HPDE6-E6E7 (cell line): Measurements from ENCODE around the gene LSM4.
"Not testable (repeated sequence)": the region's sequence is repeated elsewhere in the genome, so short reads cannot be mapped to it uniquely, and the experiment has no call there.

Experiments
- DNase-seq: peaks from one replicate; pipeline ENCODE4 v3.0.0; 2011; ENCODE audit warnings: missing footprints; ENCODE audit errors: extremely low spot score

The LSM4 gene

DNA sequence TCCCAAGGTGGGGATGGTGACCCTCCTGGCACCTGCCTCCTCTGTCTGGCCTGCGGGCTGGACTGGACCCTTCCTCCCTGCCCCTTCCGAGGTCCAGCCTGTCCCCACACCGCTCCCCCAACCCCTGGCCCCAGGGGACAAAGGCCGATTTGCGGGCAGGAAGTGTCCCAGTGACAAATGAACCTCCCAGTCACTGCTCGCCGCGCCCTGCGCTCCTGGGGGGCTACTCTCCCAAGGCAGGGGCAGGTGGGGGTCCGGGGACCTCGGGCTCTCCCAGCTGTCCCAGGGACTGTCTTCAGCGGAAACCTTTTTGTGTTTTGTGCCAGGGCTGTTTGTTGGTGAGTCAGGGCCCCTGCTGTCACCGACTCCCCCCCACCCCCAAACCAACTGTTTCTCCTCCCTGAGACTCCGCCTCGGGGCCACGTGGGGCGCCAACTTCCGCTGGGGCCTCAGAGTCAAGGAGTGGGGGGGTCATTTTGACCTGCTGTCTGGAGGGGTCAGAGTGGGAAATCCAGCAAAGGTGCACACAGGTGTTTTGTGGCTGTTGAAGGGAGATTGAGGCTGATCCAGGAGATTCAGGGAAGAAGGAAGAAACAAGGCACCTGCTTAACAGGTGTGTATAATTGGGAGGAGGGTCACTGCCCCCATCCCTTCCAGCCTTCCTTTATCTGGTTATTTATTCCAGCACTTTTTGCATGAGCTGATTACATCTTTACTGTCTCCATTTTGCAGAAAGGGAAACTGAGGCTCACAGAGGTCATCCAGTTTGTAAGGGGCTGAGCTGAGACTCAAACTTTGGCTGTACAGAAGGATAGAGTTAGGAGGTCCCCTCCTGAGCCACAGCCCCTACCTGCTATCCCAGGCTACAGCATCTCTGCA lies 18.4 kb upstream of the LSM4 start:
- DNase-seq = no peak

DNA sequence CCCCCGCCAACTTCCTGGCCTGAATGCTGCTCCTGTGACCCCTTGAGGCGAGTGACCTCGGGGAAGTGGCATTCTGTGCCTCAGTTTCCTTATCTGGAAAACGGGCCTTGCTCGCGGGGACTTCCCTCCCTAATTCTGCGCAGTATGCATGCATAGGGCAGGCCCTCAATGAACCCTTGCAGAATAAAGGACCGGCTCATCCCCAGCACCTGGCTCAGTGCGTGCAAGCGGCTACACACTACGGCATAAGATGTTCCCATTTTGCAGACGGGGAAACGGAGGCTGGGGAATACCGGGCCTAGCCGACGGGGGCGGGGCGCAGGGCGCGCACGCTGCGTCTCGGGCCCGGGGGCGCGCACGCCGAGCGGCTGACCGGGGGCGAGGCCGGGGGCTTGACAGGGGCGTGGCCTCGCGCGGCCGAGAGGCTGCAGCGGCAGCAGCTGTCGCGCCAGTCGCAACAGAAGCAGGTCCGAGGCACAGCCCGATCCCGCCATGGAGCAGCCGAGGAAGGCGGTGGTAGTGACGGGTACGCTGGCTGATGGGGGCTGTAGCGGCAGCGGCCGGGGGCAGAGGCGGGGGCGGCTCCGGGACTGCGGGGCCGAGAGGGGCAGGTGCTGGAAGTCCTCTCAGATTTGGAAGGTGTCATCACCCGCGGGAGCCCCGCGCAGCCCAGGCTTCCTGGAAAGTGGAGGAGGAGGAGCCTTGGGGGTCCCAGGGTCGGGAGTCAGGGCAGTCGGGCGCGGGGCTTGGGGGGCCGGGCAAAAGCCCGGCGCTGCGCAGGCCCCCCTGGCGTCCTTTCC lies 17.5 kb upstream of the LSM4 start, which contains the start of gene PGPEP1:
Gene PGPEP1 (plus strand): TSS at position 409 of the 800 bp plus-strand sequence. CDS start 84 bp downstream, at position 493.
- DNase-seq = no peak

DNA sequence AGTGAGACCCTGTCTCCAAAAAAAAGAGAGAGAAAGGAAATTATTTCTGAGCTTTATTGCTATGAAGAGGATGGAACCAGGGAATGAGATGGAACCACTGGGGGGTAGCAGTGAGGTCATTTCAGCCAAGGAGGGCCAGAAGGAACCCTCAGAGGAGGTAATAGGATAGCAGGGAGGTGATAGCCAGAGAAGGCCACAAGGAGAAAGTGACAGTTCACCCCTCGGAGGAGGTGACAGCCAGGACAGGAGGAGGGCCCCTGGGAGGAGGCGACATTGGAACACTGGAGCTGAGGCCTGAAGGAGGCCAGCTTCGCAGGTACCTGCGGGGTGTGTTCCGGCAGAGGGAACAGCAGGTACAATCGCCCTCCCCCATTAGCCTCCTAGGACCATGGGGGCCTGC lies 16.8 kb upstream of the LSM4 start:
- no peak for DNase-seq

DNA sequence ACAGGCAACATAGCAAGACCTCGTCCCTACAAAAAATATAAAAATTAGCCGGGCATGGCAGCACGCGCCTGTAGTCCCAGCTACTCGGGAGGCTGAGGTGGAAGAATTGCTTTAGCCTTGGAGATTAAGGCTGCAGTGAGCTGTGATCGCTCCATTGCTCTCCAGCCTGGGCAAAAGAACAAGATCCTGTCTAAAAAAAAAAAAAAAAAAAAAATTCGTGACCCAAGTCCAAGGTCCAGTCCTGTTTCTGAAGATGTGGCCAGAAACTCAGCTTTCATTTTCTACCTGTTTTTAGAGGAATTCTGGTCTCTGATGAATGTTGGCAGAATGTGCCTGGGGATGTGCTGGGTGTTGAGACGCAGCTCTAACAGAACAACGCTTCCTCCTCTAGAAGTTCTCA lies 15.7 kb upstream of the LSM4 start:
- DNase-seq = no peak

DNA sequence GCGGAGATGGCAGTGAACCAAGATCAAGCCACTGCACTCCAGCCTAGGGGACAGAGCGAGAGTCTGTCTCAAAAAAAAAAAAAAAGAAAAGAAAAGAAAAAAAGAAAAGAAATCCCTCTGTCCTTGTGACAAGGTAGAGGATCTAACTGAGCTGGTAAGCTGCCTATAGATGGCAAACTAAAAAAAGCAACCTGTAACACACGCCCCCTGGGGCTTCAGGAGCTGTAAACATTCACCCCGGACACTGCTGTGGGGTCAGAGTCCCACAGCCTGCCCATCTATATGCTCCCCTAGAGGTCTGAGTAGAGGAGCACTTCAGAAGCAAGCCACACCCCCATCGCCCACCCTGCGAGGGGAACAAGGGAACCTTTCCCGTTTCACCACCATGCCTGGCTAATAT lies 13.2 kb upstream of the LSM4 start:
- DNase-seq = no peak

DNA sequence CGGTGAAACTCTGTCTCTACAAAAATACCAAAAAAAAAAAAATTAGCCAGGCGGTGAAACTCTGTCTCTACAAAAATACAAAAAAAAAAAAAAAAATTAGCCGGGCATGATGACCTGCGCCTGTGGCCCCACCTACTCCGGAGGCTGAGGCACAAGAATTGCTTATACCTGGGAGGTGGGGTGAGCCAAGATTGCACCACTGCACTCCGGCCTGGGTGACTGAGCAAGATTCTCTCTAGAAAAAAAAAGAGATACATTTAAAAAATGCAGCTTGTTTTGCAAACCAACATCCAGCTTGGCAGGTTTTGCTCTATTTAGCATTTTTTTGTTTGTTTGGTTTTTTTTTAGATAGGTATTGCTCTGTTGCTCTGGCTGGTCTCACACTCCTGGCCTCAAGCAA lies 10.8 kb upstream of the LSM4 start:
- DNase-seq = no peak

DNA sequence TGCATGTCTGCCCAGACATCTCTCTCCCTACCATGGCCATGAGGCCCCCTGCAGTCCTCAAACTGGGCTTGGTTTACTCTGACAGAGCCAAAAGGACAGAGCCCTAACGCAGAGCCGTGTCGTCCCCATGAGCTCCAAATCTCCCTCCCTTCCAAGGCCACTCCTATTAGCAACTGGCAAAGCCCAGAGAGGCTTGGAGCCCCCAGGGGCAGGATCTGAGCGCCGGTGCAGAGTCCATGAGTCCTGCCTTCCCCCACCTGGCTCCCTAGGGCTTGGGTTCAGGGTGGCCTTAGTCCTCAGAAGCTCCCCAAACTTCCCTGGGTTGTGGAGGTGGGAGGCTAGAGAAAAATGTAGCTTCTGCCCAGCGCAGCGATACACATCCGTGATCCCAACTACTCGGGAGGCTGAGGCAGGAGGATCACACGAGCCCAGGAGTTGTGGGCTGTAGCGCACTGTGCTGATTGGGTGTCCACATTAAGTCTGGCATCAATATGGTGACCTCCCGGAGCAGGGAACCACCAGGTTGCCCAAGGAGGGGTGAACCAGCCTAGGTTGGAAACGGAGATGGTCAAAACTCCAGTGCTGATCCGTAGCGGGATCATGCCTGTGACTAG lies 10.1 kb upstream of the LSM4 start:
- DNase-seq = no peak

DNA sequence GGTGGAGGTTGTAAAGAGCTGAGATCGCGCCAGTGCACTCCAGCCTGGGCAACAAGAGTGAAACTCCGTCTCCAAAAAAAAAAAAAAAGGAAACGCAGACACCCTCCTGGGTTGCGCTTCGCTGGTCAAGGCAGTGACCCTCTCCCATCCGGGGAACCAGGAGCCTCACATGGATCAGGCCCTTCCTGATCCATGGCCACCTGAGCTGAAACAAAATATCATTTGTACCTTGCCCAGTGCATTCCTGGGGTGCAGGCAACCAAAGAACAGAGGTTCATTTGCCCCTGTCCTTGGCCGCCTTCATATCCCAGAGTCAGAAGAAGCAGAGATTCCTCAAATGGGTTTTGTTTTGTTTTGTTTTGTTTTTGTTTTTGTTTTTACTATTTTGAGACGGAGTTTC lies 8.0 kb upstream of the LSM4 start:
- no peak for DNase-seq

DNA sequence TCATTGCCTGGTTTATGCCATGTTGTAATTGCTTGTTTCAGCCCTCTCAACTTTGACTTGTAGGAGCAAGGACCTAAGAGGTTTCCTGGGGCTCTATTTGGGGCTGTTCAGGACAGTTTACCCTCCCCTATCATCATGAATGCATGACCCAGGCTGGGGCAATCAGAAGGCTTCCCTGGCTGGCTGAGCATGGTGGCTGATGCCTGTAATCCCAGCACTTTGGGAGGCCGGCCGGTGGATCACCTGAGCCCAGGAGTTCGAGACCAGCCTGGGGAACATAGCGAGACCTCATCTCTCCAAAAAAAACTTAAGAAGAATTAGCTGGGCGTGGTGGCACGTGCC lies 6.1 kb upstream of the LSM4 start:
- DNase-seq = no peak

DNA sequence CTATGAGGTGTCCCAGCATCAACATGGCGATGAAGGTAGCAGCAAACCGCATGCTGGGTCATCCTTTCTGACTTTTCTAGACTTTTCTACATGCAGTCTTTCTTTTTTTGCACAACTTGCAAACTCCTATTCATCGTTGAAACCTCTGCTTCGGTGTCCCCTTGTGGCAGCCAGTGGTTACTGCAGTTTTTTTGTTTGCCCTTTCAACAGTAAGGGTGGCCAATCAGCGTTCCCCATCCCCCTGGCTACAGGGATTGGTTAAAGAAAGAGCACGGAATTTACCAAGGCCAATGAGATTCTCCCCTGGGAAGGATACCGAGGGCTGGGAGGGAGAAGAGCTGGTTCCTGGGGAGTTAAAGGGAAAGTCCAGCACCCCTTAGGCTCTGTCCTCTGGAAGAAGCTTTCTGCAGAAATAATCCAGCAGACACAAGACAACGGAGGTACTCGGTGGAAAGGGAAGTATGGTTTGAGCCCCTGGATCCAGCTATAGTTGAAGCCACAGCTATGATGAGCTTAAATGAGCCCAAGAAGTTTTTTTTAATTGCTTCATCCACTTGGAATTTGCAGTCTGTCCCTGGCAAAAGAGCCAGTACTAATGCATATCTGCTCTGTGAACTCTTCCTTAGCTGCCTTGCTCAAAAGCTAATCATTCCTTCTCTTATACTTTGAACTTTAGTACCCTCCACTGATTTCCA lies 5.6 kb upstream of the LSM4 start:
- peak; percentile 99 for DNase-seq

DNA sequence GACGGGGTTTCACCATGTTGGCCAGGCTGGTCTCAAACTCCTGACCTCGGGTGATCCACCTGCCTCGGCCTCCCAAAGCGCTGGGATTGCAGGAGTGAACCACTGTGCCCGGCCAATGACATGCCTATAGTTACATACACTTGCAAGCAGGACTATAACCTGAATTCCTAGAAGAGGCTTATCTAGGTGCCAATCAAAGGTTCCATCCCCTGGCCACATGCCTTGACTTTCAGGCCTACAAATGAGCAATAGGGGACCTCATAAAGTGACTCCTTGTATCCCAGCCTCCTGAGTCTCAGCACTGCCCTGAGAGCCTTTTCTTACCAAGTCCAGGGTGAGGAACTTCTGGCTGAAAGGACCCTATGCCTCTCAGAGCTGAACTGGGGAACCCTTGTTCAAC lies 3.9 kb upstream of the LSM4 start:
- no peak for DNase-seq

DNA sequence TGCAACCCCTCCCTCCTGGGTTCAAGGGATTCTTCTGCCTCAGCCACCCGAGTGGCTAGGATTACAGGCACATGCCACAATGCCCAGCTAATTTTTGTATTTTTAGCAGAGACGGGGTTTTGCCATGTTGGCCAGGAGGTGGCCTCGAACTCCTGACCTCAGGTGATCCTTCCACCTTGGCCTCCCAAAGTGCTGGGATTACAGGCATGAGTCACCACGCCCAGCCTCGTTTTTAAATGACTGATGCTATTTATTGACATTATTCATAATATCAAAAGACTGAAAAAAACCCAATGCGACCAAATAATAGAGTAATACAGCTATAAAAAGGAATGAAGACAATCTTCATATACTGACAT lies 1.5 kb upstream of the LSM4 start:
- DNase-seq = not testable (repeated sequence)

DNA sequence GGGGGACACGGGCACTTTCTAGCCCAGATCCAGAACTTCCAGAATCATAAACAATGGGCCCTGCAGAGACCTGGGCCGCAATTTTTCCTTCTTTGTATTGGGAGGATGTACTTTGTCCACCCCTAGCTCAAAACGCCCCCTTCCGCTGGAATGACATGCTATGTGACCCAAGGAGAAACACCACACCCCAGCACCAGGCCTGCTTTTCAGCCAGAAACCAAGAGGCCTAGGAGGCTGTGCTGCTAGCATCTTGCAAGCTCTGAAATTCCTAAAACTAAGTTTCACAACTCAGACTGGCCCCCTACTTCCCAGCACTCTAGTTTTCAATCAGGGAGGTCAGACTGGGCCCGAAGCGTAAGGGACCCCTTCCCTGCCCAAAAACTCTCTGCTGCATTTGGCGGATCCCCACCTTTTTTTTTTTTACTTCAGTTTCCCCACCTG lies 538 bp downstream of the LSM4 start:
- DNase-seq = no peak

DNA sequence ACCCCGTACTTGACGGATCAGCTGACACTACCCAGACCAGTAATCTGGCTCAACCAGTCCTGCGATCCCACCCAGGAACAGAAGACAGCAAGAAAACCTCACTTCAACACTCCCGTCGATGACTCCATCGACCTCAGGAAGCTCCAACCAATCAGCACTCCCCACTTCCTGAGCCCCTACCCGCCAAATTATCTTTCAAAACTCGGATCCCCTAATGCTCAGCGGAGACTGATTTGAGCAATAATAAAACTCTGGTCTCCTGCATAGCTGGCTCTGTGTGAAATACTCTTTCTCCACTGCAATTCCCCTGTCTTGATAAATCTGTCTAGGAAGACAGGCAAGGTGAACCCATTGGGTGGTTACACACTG lies 1.2 kb downstream of the LSM4 start:
- no peak for DNase-seq

DNA sequence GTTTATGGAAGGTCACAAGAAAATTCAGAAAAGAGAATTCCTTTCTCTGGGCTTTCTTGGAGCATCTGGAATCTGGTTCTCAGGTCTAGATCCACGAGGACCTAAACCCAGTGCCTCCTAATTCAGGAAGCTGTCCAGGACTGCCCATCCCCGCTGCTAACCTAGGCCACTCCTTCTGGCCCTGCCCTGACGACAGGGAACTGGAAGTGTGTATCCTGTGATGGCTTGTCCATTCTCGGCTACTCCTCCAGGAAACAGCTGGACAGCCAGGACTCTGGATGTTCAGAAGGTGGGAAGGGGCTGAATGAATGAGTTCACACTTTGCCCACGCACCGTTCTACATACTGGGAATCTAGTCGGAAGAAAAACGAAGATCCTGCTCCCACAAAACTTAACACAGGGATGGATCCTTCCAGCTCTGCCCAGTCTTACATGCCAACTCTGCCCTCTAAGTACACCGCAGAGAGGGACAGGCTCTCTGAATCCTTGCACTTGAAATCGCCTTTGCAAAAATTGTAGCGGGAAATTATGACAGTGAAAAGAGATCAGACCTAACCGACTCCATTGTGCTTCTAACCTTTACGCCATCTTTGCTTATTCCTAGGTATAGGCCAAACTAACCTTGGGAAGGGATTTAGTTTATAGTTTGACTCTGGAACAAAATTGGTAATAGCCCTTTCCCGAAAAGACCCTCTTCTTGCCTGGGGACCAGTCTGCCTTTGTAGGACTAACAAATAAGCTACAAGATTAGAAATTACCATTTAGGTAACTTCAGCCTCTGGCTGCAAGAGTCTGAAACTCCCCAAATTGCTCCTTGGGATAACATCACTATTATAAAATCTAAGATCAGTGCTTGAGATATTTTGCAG lies 1.8 kb downstream of the LSM4 start:
- DNase-seq = no peak

DNA sequence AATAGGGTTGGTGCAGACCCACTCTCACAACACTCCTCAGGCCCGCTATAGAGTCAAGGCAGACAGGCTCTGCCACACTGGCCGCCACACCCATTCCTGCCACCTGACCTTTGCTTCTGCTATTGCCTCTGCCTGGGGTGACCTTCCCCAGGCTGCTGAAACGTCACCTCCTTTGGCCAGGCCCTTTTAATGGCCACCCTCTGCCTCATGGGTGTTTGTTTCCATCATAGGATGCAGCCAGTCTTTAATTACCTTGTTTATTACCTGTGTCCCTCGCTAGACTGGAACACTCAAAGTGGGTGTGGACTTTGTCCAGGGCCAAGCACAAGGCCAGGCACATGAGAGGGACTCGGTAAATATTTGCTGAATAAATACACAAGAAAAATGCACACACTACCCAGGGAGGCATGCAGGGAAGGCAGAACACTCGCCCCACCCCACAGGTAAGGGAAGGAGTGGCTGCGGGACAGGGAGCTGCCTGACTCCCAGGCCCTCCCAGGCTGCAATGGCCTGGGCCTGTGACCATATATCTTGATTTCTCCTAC lies 3.2 kb downstream of the LSM4 start:
- no peak for DNase-seq

DNA sequence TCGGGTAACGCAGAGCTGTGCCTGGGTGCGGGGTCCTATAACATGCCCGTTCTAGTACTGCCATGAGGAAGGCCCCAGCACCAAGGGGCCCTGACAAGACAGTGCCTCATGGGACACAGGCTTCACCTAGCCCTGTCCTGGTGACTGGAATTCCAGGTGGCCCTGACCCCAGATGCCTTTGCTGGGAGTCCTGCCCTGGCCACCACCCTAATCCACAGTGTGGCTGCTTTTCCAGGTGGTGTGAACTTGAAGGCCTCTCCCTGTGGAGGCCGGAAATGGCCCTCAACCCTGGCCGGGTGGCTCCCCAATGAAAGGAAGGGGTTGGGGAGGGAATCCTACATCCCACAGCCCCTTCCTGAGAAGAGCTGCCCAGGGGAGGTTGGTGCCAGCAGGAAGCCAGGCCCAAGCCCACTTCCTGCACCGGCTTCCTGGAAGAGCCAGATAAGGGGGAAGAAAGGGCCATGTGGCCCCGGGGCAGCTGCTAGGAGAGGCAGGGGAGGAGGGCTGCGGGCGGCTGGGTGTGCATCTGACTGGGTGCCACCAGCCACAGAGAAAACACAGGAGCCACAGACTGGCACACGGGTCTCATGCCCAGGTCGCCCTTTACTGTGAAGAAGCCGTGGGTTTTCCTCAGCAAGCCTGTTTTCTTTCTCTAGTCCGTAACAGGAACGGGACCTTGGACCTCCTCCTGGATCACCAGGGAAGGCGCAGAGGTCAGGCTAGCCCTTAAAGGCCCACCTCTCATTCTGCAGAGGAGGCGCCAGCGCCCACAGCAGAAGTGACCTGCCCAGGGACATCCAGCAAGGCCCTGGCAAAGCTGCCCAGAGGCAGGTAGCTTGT lies 4.7 kb downstream of the LSM4 start:
- DNase-seq = no peak

DNA sequence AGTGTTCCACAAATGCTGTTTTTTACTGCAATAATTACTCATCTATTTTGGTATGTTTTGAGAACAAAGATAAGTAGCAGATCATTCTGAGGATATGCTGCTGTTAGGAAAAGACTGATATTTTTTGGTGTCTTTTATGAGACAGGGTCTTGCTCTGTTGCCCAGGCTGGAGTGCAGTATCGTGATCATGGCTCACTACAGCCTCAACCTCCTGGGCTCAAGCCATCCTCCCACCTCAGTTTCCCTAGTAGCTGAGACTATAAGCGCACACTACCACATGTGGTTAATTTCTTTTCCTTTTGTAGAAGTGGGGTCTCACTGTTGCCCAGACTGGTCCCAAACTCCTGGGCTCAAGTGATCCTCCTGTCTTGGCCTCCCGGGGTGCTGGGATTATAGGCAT lies 9.5 kb downstream of the LSM4 start:
- DNase-seq = no peak

DNA sequence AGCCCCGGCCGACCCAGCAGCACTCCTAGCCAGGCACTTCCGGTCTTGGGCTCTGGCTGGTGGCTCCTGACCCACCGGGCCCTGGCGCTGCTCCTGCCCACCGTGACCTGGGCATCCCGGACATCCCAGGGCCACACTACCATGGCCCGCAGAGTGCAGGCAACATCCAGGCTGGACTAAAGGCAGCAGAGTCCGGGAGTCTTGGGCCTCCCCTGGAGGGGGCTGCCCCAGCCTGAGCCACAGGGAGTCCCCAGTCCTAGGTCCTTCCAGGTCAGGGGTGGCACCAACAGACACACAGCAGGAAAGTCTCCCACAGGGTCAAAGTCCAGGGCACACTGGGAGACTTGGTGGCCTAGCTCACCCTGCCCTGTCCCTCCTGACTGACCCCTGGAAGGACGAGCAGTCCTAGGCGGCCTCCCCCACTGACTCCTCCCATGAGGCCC lies 10.8 kb downstream of the LSM4 start:
- DNase-seq = no peak
